Measurements from ENCODE around the gene CCDC149. TPM values are rescaled to one million over a fixed set of nuclear protein-coding genes. Genes with fewer than 3 reads are reported as not detected.

Gene CCDC149
- total RNA-seq, 1 donor from 2014 or later: 21.5 TPM

GRCh38 chr4:24772061-24772705 is 140.7 kb downstream of the CCDC149 start:
- no peak for TF ChIP-seq CTCF (IDR thresholded peaks at IDR 0.05)
- no peak for DNase-seq (ENCODE audit: low spot score)
- Mint-ChIP-seq H3K27ac (ENCODE audit: unreplicated experiment) (no peak overlapping the region), H3K4me3 (ENCODE audit: unreplicated experiment) (no peak overlapping the region), H3K36me3 (ENCODE audit: low read depth) (no peaks in the 10 kb centered on the region), H3K27me3 (ENCODE audit: low read depth) (no peaks in the 10 kb centered on the region), H3K4me1 (ENCODE audit: low read depth) (peaks cover 18% of the 10 kb centered on the region), H3K9me3 (ENCODE audit: low read depth) (no peaks in the 10 kb centered on the region)

- no peak overlapping the region for H3K27ac Mint-ChIP-seq (ENCODE audit: unreplicated experiment)
Measured at GRCh38 chr4:24771241-24771640, 141.6 kb downstream of the CCDC149 start.

GRCh38 chr4:24770667-24771066 is 142.2 kb downstream of the CCDC149 start:
- no peak overlapping the region for H3K4me3 Mint-ChIP-seq (ENCODE audit: unreplicated experiment)
- H3K27me3 Mint-ChIP-seq (ENCODE audit: low read depth): no peaks in the 10 kb centered on the region
- TF ChIP-seq CTCF (IDR thresholded peaks at IDR 0.05): no peak
- H3K27ac Mint-ChIP-seq (ENCODE audit: unreplicated experiment): peak overlapping the region; percentile 89
- H3K4me1 Mint-ChIP-seq (ENCODE audit: low read depth): peaks cover 18% of the 10 kb centered on the region
- no peak for DNase-seq (ENCODE audit: low spot score)
- no peaks in the 10 kb centered on the region for H3K9me3 Mint-ChIP-seq (ENCODE audit: low read depth)
- H3K36me3 Mint-ChIP-seq (ENCODE audit: low read depth): no peaks in the 10 kb centered on the region

More at GRCh38 chr4:24771241-24771640, 141.6 kb downstream of the CCDC149 start:
- Mint-ChIP-seq H3K36me3 (ENCODE audit: low read depth) (no peaks in the 10 kb centered on the region), H3K4me1 (ENCODE audit: low read depth) (peaks cover 18% of the 10 kb centered on the region), H3K4me3 (ENCODE audit: unreplicated experiment) (no peak overlapping the region), H3K9me3 (ENCODE audit: low read depth) (no peaks in the 10 kb centered on the region), H3K27me3 (ENCODE audit: low read depth) (no peaks in the 10 kb centered on the region)
- no peak for DNase-seq (ENCODE audit: low spot score)
- TF ChIP-seq CTCF (IDR thresholded peaks at IDR 0.05): no peak

- H3K9me3 Mint-ChIP-seq (ENCODE audit: low read depth): peaks cover 3% of the 10 kb centered on the region
- DNase-seq (ENCODE audit: low spot score): no peak
- no peak for TF ChIP-seq CTCF (IDR thresholded peaks at IDR 0.05)
- peaks cover 21% of the 10 kb centered on the region for H3K4me1 Mint-ChIP-seq (ENCODE audit: low read depth)
- H3K27me3 Mint-ChIP-seq (ENCODE audit: low read depth): no peaks in the 10 kb centered on the region
- H3K27ac Mint-ChIP-seq (ENCODE audit: unreplicated experiment): peak overlapping the region; percentile 89
- H3K4me3 Mint-ChIP-seq (ENCODE audit: unreplicated experiment): no peak overlapping the region
- no peaks in the 10 kb centered on the region for H3K36me3 Mint-ChIP-seq (ENCODE audit: low read depth)
Measured at GRCh38 chr4:24770032-24770584, 142.7 kb downstream of the CCDC149 start.

GRCh38 chr4:24769571-24769970 is 143.3 kb downstream of the CCDC149 start:
- no peak for TF ChIP-seq CTCF (IDR thresholded peaks at IDR 0.05)
- DNase-seq (ENCODE audit: low spot score): no peak
- Mint-ChIP-seq H3K4me1 (ENCODE audit: low read depth) (peaks cover 23% of the 10 kb centered on the region), H3K9me3 (ENCODE audit: low read depth) (peaks cover 3% of the 10 kb centered on the region), H3K36me3 (ENCODE audit: low read depth) (no peaks in the 10 kb centered on the region), H3K27me3 (ENCODE audit: low read depth) (no peaks in the 10 kb centered on the region), H3K27ac (ENCODE audit: unreplicated experiment) (peak overlapping the region; percentile 89), H3K4me3 (ENCODE audit: unreplicated experiment) (no peak overlapping the region)
